ENCODE data around the gene TUSC2.

TUSC2 gene

GRCh38 chr3:50327943-50328691 is at the start of gene TUSC2:
TSS of gene TUSC2 (minus strand) at chr3:50328223. CDS start at chr3:50328099, 124 bp downstream.
- DNase-seq (ENCODE audit: low read depth in 2 of 2): peak; percentile 91 to 95

- DNase-seq (ENCODE audit: low read depth in 2 of 2): no peak
Measured at GRCh38 chr3:50375258-50375931, 47.4 kb upstream of the TUSC2 start.

DNA sequence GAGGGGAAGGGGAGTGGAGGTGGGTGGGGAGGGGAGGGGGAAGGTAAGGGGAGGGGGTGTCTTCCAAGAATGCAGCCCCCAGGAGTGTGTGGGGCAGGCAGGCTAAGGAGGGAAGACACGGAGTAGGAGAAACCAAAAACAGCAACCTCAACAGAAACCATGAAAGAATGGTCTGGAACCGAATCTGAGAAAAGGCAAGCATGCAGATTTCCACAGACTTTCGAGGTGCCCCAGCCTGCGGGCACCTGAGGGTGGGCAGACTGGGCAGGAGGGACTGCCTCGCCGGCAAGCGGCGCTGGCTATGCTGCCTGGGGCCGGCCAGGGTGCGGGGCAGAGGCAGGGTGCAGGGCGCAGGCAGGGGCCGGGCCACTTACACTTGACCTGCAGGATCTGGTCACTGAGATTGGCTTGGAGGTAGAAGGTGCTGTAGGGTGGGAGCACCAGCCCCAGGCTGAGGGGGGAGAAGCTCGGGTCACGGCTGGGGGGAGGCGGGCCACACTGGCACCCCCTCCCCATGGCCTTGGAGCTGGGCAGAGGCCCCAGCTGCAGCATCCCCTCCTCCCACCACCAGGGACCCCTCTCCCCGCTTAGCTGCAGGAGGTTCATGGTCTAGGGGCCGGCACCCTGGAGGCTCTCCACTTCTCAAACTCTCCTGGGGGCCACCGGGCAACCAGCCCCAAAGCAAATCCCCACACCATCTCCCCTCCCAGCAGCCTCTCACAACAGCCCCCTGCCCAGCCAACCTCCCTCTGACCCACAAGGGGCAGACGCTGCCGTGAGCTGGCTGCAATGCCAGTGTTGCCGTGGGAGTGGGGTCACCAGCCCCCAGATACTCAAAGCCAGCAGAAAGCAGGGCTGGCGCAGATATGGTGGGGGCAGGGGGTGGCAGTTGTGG is 46.6 kb upstream of the TUSC2 start:
- no peak for DNase-seq (ENCODE audit: low read depth in 2 of 2)

- no peak for DNase-seq (ENCODE audit: low read depth in 2 of 2)
Measured at GRCh38 chr3:50373146-50374051, 45.4 kb upstream of the TUSC2 start.

GRCh38 chr3:50372349-50372748 is 44.3 kb upstream of the TUSC2 start:
- DNase-seq (ENCODE audit: low read depth in 2 of 2): no peak

DNA sequence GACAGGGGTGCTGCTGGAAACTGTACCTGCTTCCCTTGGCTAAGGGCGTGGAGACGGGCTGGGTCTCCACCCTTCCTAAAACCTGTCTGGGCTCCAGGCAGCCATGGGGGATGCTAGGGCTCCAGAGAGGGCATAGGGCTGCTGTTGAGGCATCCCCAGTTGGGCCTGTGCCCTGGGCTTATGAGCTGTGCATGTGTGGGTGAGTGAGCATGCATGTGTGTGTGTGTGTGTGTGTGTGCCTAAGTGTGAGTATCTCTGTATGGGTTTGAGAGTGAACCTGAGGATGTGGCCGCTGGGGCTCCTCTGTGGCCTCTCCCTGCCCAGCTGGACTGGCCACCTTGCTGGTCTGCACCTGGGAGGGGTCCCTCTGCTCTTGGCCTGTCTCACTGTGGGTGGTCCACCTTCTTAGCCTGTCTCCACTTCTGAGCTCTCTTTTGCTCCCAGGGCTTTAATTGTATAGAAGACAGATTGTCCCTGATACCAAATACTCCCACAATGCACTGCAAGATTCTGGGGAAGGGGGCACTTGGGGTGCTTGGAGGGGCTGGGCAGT is 43.2 kb upstream of the TUSC2 start:
- DNase-seq (ENCODE audit: low read depth in 2 of 2): no peak

GRCh38 chr3:50370594-50370993 is 42.6 kb upstream of the TUSC2 start:
- DNase-seq (ENCODE audit: low read depth in 2 of 2): no peak

- DNase-seq (ENCODE audit: low read depth in 2 of 2): no peak
Measured at GRCh38 chr3:50369012-50369670, 41.1 kb upstream of the TUSC2 start.

DNA sequence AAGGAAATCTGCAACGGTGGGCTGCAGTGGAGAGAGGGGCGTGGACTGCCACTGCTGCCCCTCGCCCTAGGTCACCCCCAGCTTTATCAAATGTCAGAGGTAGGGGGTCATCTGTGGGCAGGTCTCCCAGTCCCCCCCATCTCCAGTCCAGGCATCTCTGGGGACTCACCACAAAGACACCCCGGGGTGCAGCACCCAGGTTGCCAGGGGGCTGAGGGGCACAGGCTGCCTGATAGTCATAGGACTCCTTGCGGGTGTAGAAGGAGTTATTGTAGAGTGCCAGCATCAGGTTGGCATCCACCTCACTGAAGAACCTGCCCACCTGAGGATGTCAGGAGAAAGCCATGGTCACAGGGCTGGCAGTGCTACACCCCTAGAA is 37.8 kb upstream of the TUSC2 start:
- no peak for DNase-seq (ENCODE audit: low read depth in 2 of 2)

DNA sequence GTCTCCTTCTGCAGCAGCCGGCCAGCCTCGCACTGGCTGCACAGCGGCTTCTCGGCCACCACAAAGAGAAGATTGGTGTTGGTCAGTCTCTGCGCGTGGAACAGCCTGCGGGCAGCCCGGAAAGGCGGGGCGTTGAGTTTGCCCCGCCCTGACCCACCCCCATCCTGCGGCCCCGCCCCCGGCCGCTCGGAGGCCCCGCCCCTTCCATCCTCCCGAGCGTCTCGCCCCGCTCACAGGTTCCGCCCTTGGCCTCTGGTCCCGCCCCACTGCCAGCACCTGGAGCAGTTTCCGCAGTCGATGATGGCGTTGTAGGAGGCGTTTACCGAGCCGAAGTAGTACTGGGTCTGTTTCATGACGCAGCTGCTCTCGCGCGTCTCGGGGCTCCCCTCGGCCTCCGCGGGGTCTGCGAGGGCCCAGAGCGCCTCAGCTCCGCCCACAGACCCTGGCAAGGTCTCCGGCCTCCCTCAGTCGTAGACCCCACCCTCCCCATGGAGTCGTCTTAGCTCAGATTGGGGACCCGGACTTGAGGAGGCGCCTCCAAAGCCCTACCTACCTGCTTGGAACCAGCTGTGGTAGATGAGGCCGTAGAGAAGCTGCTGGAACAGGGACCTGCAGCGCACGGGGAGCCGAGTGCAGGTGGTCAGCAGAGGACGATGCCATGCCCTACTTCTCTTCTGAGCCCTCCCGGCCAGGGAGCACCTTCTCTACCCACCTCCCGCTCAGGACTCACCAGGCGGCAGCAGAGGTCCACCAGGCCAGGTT is 37.2 kb upstream of the TUSC2 start:
- peak; percentile 92 to 93 for DNase-seq (ENCODE audit: low read depth in 2 of 2)

- no peak for DNase-seq (ENCODE audit: low read depth in 2 of 2)
Measured at GRCh38 chr3:50364573-50365079, 36.6 kb upstream of the TUSC2 start.

DNA sequence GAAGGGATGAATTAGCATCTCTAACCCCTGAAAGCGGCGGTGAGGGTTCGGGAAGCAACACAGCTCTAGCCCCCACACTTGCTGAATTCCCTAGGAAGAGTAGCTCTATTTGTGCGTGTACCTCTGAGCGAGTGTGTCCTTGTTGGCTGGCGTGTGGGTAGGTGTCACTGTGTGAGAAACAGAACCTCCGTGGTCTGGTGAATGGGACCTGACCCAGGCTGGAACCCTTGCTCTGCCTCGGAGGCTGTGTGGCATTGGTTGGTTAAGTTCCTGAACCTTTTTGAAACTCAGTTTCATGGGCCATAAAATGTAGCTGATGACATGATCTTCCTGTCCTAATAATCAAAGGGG is 31.7 kb upstream of the TUSC2 start:
- DNase-seq (ENCODE audit: low read depth in 2 of 2): no peak

DNA sequence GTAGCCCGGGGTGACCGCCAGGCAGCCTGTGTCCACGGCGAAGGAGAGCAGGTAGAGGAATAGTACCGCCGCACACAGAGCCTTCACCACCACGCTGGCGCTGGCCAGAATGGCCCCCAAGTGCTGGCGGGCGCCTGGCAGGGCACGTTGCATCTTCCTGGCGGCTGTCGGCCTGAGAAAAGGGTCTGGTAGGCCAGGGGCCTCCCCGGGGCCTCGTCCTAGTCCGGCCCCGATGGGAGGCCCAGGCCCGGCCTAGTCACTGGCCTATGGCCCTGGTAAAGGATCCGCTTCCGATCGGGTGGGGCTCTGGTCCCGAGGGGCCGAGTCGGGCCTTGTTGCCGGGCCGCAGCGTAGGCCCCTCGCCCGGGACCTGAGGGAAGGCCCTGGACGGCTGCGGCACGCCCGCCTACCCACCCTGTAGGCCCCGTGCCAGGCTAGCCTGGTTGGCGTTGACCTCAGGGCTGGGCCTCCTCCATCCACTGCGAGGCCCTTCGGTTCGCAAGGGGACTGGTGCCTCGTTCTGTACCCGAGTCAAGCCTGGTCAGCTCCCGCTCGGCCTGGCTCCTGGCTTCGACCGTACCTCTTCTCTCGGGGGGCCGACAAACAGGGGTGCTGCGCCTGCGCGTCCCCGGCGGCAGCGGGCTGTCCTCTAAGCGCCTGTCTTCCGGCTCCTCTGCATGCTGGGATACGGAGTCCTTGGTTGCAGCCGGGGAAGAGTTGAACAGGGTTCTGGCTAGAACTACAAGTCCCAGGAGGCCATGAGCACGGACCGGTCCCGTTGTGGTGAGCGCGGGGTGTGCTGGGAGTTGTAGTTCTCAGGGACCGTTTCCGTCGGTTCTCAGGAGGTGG is 31.1 kb upstream of the TUSC2 start, which contains the start of gene TMEM115:
TMEM115 (minus strand) TSS at position 611 of the 849 bp plus-strand sequence; CDS start at position 153, 458 bp downstream.
- DNase-seq (ENCODE audit: low read depth in 2 of 2): peak; percentile 86 to 91

GRCh38 chr3:50358355-50358910 is 30.4 kb upstream of the TUSC2 start:
- DNase-seq (ENCODE audit: low read depth in 2 of 2): no peak

DNA sequence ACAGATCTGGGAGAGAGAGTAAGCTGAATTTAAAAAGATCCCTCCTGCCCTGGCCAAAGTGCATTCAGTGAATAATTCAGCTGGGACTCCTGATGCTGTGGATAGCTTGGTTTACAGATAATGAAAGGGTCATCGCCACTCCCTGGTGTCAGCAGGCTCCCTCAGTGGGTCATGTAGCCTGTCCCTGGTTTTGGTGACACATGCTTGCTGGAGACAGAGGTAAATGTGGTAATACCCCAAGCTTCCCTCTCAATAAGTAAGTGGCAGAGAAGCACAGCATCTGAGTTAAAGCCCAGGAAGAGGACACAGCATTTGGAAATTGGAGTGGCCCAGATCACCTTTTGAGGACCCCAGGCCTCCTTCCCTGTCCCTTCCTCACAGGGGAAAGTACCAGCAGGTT is 29.5 kb upstream of the TUSC2 start:
- DNase-seq (ENCODE audit: low read depth in 2 of 2): no peak

- DNase-seq (ENCODE audit: low read depth in 2 of 2): no peak
Measured at GRCh38 chr3:50356553-50356952, 28.5 kb upstream of the TUSC2 start.

- no peak for DNase-seq (ENCODE audit: low read depth in 2 of 2)
Measured at GRCh38 chr3:50355829-50356552, 28.0 kb upstream of the TUSC2 start.

- DNase-seq (ENCODE audit: low read depth in 2 of 2): no peak
Measured at GRCh38 chr3:50354850-50355249, 26.8 kb upstream of the TUSC2 start.

Data from activated CD4-positive, alpha-beta T cell treated with anti-CD3 and anti-CD28 coated beads for 24 hours (primary cell).